CD4-positive, alpha-beta T cell treated with Interleukin-17A for 1 hour (primary cell): ENCODE results near the gene SFSWAP.
A peak's percentile ranks its signal among the peaks of the same experiment; 100 is the strongest.
"Not testable (repeated sequence)": the region's sequence is repeated elsewhere in the genome, so short reads cannot be mapped to it uniquely, and the experiment has no call there.

ENCODE experiments used
- DNase-seq: peaks from one replicate; pipeline ENCODE4 v3.0.0-alpha.2; 2020

SFSWAP gene

DNA sequence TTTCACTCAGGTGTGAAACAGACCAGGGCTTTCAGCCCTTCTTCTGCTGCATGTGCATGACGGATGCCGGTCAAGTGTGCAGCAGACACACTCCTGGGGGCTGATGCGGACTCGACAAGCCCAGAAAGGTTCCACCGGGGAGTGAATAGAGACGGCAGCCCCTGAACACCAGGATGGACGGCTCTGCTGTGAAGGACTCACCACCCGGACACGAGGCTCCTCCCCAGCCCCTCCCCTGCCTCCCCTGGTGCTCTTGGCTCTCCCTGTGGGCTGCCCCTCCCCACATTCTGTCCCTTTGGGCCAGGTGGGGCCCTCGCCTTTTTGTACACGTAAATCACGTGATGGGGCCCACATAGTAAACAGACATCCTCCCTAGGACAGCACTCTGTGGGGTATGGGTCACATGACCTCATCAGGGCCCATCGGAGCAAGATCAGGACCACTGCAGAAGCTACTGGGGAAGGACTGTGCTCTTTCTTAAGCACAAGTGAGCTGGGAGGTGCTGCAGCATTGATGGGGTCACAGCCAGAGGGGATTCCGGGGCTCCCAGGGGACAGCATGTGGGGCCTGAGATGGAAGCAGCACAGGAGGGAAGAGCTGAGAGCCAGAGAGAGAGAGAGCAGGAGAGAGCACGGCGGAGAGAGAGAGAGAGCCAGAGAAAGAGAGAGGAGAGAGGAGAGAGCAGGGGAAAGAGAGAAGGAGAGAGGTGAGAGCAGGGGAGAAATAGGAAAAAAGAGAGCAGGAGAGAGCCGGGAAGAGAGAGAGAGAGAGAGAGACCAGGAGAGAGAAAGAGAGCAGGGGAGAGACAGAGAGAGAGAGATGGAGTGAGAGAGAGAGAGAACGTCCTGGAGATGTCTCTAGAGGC is 30.3 kb upstream of the SFSWAP start:
- DNase-seq, result not testable (repeated sequence)

DNA sequence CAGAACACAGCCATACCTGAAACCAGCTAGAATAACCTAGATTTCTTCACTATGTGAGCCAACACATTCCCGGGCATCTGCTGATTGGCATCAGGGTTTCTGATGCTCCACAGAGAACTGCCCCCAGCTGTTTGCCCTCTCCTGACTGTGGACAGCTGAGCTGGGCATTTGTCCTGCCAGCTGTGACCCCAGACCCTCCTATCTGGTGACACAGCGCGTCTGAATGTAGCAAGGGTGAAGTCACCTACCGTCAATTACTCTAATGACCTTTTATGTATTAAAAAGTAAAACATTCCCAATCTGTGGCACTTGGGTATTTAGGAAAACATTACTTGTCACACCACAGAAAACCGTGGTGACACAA is 29.7 kb upstream of the SFSWAP start:
- no peak for DNase-seq

DNA sequence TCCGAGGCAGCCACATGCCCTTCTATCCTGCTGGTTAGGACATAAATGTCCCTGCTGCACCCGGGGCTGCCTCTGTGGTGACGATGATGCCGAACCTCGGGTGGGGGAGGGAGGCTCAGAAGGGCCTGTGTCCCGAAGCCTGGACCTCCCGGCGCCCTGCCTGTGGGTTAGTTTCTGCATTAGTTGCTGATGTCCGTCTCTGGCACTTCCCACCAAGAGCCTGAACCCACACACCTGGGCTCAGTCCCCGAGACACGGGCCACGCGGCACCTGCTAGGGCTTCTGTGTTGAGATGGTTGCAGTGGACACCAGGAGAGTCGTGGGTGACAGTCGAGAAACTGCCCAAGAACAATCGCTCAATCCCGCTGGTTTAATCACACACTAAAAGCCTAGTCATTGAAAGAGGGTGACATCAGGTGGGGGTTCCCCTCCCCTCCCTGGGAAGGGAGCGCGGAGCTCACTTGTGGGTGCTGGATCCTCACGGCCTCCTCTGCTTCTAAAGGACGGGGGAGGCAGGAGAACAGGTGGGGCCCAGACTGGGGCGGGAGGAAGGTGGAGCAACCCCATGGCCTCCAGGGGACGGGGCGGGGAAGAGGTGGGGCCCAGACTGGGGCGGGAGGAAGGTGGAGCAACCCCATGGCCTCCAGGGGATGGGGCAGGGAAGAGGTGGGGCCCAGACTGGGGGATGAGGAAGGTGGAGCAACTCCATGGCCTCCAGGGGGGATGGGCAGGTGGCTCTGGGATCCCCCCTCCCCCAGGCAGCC is 29.0 kb upstream of the SFSWAP start:
- peak; percentile 90 for DNase-seq

DNA sequence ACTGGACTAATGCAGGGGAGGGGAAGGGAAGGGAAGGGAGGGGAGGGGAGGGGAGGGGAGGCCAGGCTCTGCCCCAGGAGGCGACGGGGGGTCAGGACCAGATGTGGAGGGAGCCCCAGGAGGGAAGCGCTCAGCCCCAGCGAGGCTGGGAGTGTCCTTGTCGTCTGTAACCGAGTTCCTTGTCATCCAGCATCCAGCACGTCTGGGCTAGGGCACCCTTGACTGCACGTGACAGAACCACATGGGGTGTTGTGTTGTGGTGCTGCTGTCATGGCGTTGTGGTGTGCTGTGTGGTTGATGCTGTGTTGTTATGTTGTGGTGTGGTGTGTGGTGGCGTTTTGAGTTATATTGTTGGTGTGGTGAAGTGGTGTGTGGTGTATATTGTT is 28.4 kb upstream of the SFSWAP start:
- DNase-seq, result peak; percentile 59

DNA sequence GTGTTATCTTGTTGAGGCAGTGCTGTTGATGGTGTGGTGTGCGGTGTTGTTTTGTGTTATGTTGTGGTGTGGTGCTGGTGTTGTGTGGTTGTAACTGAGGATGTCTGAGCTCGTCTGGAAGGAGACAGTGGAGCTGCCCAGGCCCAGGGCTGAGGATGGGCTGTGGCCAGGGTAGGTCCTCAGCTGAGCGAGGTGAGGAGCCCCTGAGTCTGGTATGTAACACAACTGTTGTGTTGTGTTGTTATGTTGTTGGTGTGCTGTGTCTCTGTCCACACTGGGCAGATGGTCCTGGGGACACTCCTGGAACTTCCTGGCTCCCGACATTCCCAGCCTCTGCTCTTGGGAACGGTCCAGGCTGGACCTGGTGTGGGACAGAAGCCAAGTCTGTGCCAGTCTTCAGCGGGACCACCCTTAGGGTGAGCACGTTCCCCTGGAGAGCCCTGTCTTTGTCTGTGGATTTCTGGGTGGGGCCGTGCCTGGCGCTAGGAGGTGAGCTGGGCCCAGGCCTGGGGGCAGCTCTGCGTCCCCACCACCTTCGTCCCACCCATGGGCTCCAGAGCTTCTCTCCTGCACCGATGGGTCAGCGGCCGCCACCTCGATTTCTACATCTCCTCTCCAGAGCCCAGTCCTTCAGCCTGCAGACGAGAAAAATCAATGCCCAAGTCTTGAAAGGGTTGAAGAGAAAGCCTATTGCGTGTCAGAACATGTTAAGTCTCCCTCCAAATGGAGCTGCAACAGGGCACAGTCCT is 27.4 kb upstream of the SFSWAP start:
- DNase-seq, result peak; percentile 1

DNA sequence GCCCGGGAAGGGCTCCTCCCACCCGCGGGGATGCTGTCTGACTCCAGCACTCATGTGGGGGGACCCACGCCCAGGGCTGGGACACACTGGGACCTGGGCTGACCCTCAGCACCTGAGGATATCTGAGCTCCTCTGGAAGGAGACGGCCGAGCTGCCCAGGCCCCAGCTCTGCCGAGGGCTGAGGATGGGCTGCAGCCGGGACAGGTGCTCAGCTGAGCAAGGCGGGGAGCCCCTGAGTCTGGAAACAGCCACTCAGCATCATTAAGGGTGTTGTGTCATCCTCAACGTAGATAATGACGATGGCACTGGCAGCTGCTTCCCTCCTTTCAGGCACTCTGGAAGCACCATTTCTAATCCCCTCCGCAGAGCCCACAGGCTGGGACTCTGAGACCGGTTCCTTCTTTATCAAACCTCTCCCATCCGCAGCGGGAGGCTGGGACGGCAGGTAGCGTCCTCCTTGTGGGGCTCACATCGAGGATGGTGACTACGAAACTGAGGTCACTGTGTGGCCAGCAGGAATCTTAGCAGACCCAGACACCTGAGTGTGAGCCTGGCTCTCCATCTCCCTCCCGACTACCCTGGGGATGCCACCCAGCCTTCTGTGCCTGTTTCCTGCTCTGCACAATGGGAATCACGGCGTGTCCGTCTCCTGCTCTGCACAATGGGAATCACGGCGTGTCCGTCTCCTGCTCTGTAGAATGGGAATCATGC is 26.7 kb upstream of the SFSWAP start:
- no peak for DNase-seq

DNA sequence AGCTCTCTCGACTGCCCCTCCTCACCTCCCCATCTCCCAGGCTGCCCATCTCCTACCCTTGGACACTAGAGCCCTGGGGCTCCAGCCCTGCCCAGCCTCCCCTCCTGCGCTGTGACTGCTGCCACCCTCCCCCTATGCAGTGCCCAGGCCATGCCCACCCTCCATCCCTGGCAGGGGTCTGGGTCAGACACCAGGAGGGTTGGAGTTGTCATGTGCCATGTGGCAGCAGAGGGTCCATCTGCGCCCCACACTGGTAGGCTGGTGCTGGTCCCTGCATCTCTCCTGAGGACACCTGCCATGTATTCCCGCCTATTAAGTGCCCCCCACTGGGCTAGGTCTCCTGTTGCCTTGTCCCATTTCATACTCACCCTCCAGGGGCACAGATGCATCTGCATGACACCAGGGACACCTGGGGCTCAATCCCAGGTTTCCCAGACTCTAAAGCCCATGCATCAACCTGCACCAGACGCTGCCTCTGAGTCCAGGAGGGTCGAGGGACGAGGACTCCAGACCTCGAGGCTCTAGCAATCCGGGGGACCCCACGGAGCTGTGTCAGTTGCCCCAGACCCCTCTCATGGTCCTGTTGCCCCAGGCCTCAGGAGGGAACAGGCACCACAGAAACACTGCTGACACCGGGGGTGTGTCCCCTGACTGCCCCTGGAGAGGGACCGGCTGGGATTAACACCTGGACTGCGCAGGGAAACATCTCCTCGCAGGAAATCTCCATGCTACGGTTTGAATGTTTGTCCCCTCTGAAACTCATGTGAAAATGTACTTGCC is 23.4 kb upstream of the SFSWAP start:
- no peak for DNase-seq

DNA sequence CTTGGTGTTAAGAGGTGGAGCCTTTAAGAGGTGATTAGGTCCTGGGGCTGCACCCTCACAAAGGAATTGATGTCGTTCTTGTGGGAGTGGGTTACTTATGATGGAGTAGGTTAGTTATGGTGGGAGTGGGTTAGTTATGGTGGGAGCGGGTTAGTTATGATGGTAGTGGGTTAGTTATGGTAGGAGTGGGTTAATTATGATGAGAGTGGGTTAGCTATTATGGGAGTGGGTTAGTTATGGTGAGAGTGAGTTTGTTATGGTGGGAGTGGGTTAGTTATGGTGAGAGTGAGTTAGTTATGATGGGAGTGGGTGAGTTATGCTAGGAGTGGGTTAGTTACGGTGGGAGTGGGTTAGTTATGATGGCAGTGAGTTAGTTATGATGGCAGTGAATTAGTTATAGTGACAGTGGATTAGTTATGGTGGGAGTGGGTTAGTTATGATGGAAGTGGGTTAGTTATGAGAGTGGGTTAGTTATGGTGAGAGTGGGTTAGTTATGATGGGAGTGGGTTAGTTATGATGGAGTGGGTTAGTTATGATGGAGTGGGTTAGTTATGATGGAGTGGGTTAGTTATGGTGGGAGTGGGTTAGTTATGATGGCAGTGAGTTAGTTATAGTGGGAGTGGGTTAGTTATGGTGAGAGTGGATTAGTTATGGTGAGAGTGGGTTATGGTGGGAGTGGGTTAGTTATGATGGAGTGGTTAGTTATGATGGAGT is 22.6 kb upstream of the SFSWAP start:
- DNase-seq, result no peak

DNA sequence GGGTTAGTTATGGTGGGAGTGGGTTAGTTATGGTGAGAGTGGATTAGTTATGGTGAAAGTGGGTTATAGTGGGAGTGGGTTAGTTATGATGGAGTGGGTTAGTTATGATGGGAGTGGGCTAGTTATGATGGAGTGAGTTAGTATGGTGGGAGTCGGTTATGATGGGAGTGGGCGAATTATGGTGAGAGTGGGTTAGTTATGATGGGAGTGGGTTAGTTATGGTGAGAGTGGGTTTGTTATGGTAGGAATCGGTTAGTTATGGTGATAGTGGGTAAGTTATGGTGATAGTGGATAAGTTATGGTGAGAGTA is 22.1 kb upstream of the SFSWAP start:
- no peak for DNase-seq

DNA sequence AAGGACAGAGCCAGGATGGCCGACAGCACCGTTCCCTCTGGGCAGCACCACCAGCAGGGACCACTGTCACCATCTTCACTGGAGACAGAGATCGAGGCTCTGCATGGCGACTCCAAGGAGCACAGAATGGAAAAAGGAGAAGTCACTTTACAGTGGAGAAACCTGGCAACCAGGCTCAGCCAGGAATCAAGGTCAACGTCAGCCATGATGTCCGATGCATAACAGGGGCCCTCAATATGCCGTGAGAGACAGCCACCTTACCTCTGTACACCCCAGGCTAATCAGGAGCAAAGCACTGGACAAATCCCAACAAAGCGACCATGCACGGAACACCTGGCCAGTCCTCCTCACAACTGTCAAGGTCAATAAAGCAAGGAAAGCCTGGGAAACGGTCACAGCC is 20.6 kb upstream of the SFSWAP start:
- DNase-seq, result no peak

DNA sequence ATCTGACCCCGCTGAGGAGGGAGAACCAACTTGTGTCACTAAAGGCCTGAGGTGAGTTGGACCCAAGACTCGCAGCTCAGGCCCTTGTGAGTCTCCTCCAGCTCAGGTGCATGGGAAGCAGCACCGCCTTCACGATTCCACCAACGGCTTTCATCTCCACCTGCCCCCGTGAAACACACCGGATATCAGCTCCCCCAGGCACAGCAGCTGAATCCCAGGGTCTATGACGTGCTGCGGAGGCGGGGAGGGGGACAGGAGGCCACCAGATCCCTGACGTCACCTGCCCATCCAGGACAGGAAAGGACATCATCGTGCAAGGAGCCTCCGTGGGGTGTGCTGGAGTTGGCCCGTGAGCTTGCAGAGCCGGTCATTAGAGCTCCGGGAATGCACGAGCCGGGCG is 18.5 kb upstream of the SFSWAP start:
- no peak for DNase-seq

DNA sequence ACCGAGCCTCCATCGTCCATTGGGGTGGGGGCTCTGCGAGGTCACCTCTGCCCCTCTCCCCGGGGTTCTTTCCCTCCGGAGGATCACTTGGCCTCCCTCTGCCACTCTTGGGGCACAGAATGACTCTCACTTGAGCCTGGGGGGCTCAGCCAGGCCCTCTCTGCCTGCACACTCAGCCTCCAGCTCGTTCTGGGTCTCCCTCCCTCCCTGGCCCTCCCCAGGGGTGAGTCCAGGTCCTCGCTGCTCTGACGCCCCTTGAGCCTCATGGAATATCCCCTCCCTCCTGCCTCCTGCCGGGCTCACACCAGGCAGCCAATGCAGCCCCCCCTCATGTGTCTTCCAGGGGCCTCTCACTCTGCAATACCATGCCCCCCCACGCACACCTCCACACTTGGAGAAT is 17.7 kb upstream of the SFSWAP start:
- DNase-seq, result no peak

DNA sequence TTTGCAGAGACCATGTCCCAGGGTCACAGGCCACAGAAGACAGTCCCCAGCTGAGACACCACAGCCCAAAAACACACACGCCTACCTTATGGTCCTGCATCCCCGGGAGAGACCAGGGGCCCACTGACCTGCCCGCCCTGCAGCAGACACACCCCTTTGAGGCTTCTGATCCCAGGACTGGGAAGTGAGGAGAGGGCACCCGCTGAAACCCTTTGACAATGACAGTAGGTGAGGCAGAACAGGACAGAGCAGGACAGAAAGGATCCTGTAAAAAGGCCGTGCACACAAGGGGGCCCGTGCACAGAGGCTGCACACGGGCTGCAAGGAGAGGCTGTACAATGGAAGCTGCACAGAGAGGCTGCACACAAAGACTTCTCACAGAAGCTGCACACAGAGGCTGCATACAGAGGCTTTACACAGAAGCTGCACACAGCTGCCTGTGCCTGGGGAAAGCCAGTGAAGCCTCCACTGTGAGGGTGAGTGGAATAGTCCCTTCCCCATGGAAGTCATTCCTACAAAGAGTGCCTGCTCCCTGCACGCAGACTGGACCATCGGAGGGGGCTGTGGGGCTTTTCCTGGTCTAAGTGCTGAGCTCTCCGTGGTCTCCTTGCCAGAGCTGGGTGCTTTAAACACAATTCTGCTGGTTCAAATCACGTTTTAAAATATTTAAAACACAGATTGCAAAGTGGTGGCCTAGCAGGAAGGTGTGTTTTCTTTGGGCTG is 16.6 kb upstream of the SFSWAP start:
- no peak for DNase-seq

DNA sequence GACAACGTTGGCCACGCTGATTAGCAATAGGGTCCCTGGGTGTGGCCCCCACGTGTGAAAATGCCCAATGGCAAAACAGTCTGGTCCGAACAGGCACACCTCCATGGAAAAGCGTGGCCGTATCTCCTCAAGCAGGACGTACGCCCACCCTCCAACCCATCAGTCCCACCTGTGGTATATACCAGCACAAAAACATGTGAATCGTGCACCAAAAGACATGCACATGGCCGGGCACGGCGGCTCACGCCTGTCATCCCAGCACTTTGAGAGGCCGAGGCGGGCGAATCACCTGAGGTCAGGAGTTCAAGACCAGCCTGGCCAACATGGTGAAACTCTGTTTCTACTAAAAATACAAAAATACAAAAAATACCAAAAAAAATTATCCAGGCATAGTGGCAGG is 14.9 kb upstream of the SFSWAP start:
- no peak for DNase-seq

DNA sequence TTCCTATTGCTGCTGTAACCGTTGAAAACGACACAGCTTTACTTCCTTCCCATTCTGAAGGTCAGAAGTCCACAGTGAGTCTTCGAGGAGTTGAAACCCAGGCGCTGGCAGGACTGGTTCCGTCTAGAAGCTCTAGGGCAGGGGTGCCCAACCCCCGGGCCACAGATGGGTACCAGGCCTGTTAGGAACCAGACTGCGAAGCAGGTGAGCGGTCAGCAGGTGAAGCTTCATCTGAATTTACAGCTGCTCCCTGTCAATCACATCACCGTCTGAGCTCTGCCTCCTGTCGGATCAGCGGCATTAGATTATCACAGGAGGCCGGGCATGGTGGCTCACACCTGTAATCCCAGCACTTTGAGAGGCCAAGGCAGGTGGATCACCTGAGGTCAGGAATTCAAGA is 12.6 kb upstream of the SFSWAP start:
- DNase-seq, result no peak

DNA sequence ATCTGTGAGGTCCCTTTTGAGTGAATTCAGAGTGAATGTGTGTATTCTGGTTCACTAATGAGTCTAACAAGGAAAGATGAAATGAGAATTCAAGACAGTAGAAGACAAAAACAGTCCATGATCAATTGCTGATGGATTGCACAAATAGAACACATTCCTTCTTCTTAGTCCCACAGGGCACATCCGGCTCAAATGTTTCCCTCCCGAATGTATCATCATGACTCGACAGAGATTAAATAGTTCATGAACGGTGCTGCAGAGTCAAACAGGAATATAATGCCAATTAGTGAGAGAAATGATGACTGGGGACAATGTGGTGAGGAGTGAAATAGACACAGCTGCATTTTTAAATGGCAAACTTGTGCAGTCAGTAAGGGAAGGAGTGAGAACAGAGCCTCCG is 11.5 kb upstream of the SFSWAP start:
- no peak for DNase-seq

DNA sequence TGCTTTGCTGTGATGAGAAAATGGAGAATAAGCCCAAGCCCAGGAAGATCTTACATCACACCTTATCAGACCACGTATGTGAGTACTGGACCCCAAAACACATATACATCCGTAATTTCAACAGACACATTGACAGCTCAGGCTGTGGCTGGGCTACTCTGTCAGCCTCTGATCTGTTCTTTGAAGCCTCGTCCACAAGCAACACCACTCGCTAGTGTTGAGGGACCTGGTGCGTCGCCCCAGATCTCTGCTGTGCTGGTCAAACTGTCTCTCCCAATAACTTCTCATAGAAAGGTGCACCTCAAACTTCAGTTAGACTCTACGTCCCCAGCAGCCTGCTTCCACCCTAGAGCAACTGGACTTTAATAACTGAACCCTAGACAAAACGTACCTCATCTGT is 10.6 kb upstream of the SFSWAP start:
- no peak for DNase-seq

DNA sequence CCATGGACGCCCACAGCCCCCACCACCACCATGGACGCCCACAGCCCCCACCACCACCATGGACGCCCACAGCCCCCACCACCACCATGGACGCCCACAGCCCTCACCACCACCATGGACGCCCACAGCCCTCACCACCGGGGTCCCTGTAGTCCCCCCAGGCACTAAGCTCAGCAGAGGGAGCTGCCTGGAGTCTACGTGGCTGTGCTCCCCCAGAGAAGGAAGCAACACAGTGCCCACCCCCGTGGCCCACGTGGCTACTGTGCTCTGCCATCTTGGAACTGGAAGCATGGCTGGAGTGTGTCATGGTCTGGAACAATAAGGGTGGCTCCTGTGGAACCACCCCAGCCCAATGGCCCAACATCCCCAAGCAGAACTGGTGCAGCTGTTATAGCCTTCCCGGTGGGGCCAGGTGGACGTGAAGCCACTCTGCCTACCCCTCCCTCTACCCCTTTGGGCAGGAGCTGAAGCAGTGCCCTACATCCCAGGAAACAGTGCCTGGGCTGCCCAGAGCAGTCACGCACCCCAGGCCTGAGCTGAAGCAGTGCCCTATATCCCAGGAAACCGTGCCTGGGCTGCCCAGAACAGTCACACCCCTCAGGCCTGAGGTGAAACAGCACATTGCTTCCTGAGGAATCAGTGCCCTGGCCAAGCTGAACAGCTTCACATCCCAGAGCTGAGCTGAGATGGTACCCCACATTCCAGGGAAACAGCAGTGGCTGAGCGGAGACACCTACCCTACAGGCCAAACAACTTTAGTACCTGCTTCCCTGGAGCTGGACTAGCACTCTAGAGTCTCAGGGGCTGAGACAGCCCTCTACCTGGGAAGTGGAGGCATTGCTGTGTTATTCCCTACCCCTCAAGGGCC is 9.0 kb upstream of the SFSWAP start:
- DNase-seq, result no peak

DNA sequence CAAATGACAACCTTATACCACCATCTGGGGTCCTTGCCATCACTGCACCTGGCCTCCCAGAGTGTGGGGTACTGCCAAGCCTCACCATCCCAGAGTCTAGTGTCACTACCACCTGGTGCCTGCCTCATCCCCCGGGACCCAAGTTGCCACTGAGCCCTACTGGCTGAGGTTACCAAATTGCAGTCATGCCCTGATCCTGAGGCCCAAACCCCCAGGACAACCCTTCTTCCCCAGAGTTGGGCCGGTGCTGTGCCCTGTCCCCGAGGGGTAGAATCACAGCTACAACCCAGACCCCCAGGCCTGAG is 8.4 kb upstream of the SFSWAP start:
- no peak for DNase-seq

DNA sequence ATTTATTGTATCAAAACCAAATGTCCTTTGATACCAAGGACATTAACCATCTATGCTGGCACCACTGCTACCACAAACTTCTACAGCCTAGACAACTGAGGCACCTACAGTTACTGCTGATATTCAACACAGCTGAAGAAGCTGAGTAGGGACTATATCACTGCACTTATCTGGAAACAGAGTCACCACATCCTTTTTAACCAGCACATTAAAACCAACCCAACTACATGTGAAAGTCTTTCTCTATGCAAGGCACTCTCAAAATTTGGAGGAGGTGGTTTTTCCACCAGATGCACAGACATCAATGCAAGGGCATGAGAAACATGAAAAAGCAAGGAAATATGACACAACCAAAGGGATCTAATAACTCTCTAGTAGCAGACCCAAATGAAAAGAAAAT is 7.7 kb upstream of the SFSWAP start:
- DNase-seq, result no peak
